H9 (cell line): ENCODE results near the gene TESK2. TPM values are rescaled to one million over a fixed set of nuclear protein-coding genes. Genes with fewer than 3 reads are reported as not detected.

ENCODE experiments used
- DNase-seq: peaks from one replicate; pipeline ENCODE4 v3.0.0-alpha.2; 2017
- H2AFZ ChIP-seq: one replicate; pipeline ENCODE4 v1.6.1; 2013; ENCODE audit warnings: mild to moderate bottlenecking, low read length, control low read depth, moderate library complexity
- H2AK5ac ChIP-seq: 2 replicates; pipeline ENCODE4 v1.6.1; 2013; ENCODE audit warnings: low read length, control low read depth, mixed read lengths; ENCODE audit not compliant: insufficient read length
- H2BK120ac ChIP-seq: one replicate; pipeline ENCODE4 v1.6.1; 2013; ENCODE audit warnings: low read depth, mild to moderate bottlenecking, low read length, control low read depth, inconsistent platforms; ENCODE audit not compliant: poor library complexity, severe bottlenecking
- H2BK12ac ChIP-seq: 2 replicates; pipeline ENCODE4 v1.6.1; 2013; ENCODE audit warnings: low read length, control low read depth, mixed read lengths, low read depth; ENCODE audit not compliant: insufficient read length
- H2BK15ac ChIP-seq: 2 replicates; pipeline ENCODE4 v1.6.1; 2013; ENCODE audit warnings: low read depth, low read length, control low read depth
- H2BK20ac ChIP-seq: one replicate; pipeline ENCODE4 v1.6.1; 2013; ENCODE audit warnings: low read depth, mild to moderate bottlenecking, low read length, control low read depth, inconsistent platforms; ENCODE audit not compliant: poor library complexity, severe bottlenecking
- H2BK5ac ChIP-seq: 2 replicates; pipeline ENCODE4 v1.6.1; 2013; ENCODE audit warnings: low read length, control low read depth, mixed read lengths; ENCODE audit not compliant: insufficient read length
- H3K14ac ChIP-seq: 2 replicates; pipeline ENCODE4 v1.6.1; 2013; ENCODE audit warnings: low read length, control low read depth; ENCODE audit not compliant: insufficient read depth
- H3K18ac ChIP-seq: 2 replicates; pipeline ENCODE4 v1.6.1; 2013; ENCODE audit warnings: low read depth, mild to moderate bottlenecking, mixed read lengths, low read length, control low read depth; ENCODE audit not compliant: insufficient read length
- H3K23ac ChIP-seq: 2 replicates; pipeline ENCODE4 v1.6.1; 2013; ENCODE audit warnings: low read length, control low read depth, mixed read lengths, low read depth; ENCODE audit not compliant: insufficient read length
- H3K23me2 ChIP-seq: 2 replicates; pipeline ENCODE4 v1.6.1; 2013; ENCODE audit warnings: low read depth, mild to moderate bottlenecking, mixed read lengths, low read length, control low read depth; ENCODE audit not compliant: insufficient read length, poor library complexity, severe bottlenecking
- H3K27ac ChIP-seq: 2 replicates; pipeline ENCODE4 v1.5.1; 2013; ENCODE audit warnings: low read length, control low read depth, mixed read lengths, low read depth; ENCODE audit not compliant: insufficient read length
- H3K27me3 ChIP-seq: 2 replicates; pipeline ENCODE4 v1.6.1; 2013; ENCODE audit warnings: low read length, control low read depth, inconsistent platforms; ENCODE audit not compliant: insufficient read depth
- H3K4ac ChIP-seq: 2 replicates; pipeline ENCODE4 v1.6.1; 2013; ENCODE audit warnings: low read depth, mild to moderate bottlenecking, control low read depth, inconsistent platforms, low read length, moderate library complexity
- H3K4me1 ChIP-seq: 2 replicates; pipeline ENCODE4 v1.6.1; 2013; ENCODE audit warnings: low read length, control low read depth, inconsistent platforms; ENCODE audit not compliant: insufficient read depth
- H3K4me2 ChIP-seq: 2 replicates; pipeline ENCODE4 v1.6.1; 2013; ENCODE audit warnings: low read length, control low read depth, mixed read lengths; ENCODE audit not compliant: insufficient read length, insufficient read depth
- H3K56ac ChIP-seq: 2 replicates; pipeline ENCODE4 v1.6.1; 2013; ENCODE audit warnings: low read depth, mild to moderate bottlenecking, mixed read lengths, low read length, control low read depth; ENCODE audit not compliant: insufficient read length
- H3K79me1 ChIP-seq: 2 replicates; pipeline ENCODE4 v1.6.1; 2013; ENCODE audit warnings: low read depth, mild to moderate bottlenecking, moderate library complexity, low read length, control low read depth, inconsistent platforms; ENCODE audit not compliant: insufficient read depth, poor library complexity, severe bottlenecking
- H3K79me2 ChIP-seq: 2 replicates; pipeline ENCODE4 v1.6.1; 2013; ENCODE audit warnings: low read length, control low read depth, inconsistent platforms; ENCODE audit not compliant: insufficient read depth
- H3K9ac ChIP-seq: 2 replicates; pipeline ENCODE4 v1.6.1; 2013; ENCODE audit warnings: low read length, control low read depth, mixed read lengths; ENCODE audit not compliant: insufficient read length; ENCODE audit errors: extremely low read depth
- H3K9me3 ChIP-seq: one replicate; pipeline ENCODE4 v1.6.1; 2013; ENCODE audit warnings: low read depth, low read length, inconsistent platforms; ENCODE audit not compliant: control insufficient read depth
- H3T11ph ChIP-seq: one replicate; pipeline ENCODE4 v1.6.1; 2013; ENCODE audit warnings: mild to moderate bottlenecking, low read length, control low read depth, inconsistent platforms
- H4K20me1 ChIP-seq: one replicate; pipeline ENCODE4 v1.6.1; 2013; ENCODE audit not compliant: control insufficient read depth, insufficient read length, insufficient read depth
- H4K5ac ChIP-seq: 2 replicates; pipeline ENCODE4 v1.6.1; 2013; ENCODE audit warnings: low read depth, mild to moderate bottlenecking, mixed read lengths, low read length, control low read depth; ENCODE audit not compliant: insufficient read length
- H4K8ac ChIP-seq: replicated peaks from 2 replicates; pipeline ENCODE4 v1.6.1; 2013; ENCODE audit warnings: low read length, control low read depth, mixed read lengths, low read depth; ENCODE audit not compliant: insufficient read length
- H4K91ac ChIP-seq: 2 replicates; pipeline ENCODE4 v1.6.1; 2013; ENCODE audit warnings: low read depth, mild to moderate bottlenecking, moderate library complexity, mixed read lengths, low read length, control low read depth; ENCODE audit not compliant: insufficient read length
- H3K27ac Mint-ChIP-seq, 3 experiments: 2 replicates in 2 of 3; 3 replicates in 1 of 3; pipeline ENCODE4 v1.8.0; 2020 to 2021; ENCODE audit warnings: mixed read lengths in 3 of 3, mild to moderate bottlenecking in 1 of 3, moderate library complexity in 1 of 3
- H3K27me3 Mint-ChIP-seq: 2 replicates; pipeline ENCODE4 v1.8.0; 2021; ENCODE audit warnings: low read depth, mild to moderate bottlenecking, moderate library complexity, mixed read lengths
- H3K36me3 Mint-ChIP-seq, 3 experiments: 2 replicates in 2 of 3; 3 replicates in 1 of 3; pipeline ENCODE4 v1.8.0; 2020 to 2021; ENCODE audit warnings: low read depth in 3 of 3, mixed read lengths in 3 of 3; ENCODE audit not compliant: insufficient read depth in 1 of 3
- H3K4me1 Mint-ChIP-seq, 2 experiments: 2 replicates each; pipeline ENCODE4 v1.8.0; 2020; ENCODE audit warnings: mixed read lengths in 2 of 2
- H3K4me3 Mint-ChIP-seq, 2 experiments: 2 replicates in 1 of 2; 3 replicates in 1 of 2; pipeline ENCODE4 v1.8.0; 2020 to 2021; ENCODE audit warnings: mild to moderate bottlenecking in 2 of 2, mixed read lengths in 2 of 2, moderate library complexity in 1 of 2
- H3K9me3 Mint-ChIP-seq, 2 experiments: 2 replicates in 1 of 2; 3 replicates in 1 of 2; pipeline ENCODE4 v1.8.0; 2020; ENCODE audit warnings: mild to moderate bottlenecking in 2 of 2, mixed read lengths in 2 of 2, moderate library complexity in 1 of 2
- CTCF ChIP-seq: fragments of 200-600 bp; sonication (generic); conservative IDR thresholded peaks from 3 replicates; pipeline ENCODE4 v1.8.0; 2021; ENCODE audit warnings: antibody characterized with exemption, mild to moderate bottlenecking
- WGBS: extraction: QIAGEN DNeasy Blood & Tissue Kit; methylation state at CpG from one replicate; pipeline ENCODE4 v1.1.7; 2013; ENCODE audit warnings: missing lambda C conversion rate, low lambda C conversion rate, mixed read lengths; ENCODE audit not compliant: insufficient read length; ENCODE audit errors: extremely low coverage; 5-methylcytosine and 5-hydroxymethylcytosine counted together
- total RNA-seq: library from RNA; stranded (reverse); gene quantifications from 2 replicates; pipeline ENCODE4 v1.2.1, GENCODE V29; 2021

Gene TESK2
- total RNA-seq, 1 experiment from 2014 or later, result 7.2 TPM

- Mint-ChIP-seq H3K27me3 (no peaks in the 10 kb centered on the region), H3K27ac (peak within 1 kb of the TSS; percentile 99 to 100 (median 100)), H3K36me3 (peaks cover 26 to 49% (median 45%) of the 10 kb centered on the region in 3 experiments), H3K4me3 (peak within 1 kb of the TSS; percentile 99 to 100), H3K9me3 (0 out of 5 replicates have a peak, but pooled peaks cover 0 to 4% of the 10 kb centered on the region in 2 experiments), H3K4me1 (peaks cover 21 to 36% of the 10 kb centered on the region in 2 experiments)
- no peak within 1 kb of the TSS for H4K5ac ChIP-seq
- H2BK15ac ChIP-seq, result no peak within 1 kb of the TSS
- H2BK12ac ChIP-seq, result no peak within 1 kb of the TSS
- H3K23me2 ChIP-seq, result no peaks in the 10 kb centered on the region
- no peak within 1 kb of the TSS for H4K8ac ChIP-seq
- no peaks in the 10 kb centered on the region for H4K20me1 ChIP-seq
- TF ChIP-seq CTCF, result no peak
- H3K4ac ChIP-seq, result no peak within 1 kb of the TSS; the same call in 1 of the 2 replicates
- H4K91ac ChIP-seq, result no peak within 1 kb of the TSS
- H2AFZ ChIP-seq, result no peak within 1 kb of the TSS
- H3T11ph ChIP-seq, result no peak within 1 kb of the TSS
- H3K27ac ChIP-seq, result peak within 1 kb of the TSS; percentile 68
- no peaks in the 10 kb centered on the region for H3K9me3 ChIP-seq
- no peak within 1 kb of the TSS for H2BK120ac ChIP-seq
- H3K18ac ChIP-seq, result peak within 1 kb of the TSS; percentile 90
- peak within 1 kb of the TSS; percentile 81 for H3K4me2 ChIP-seq
- H2AK5ac ChIP-seq, result no peak within 1 kb of the TSS
- H2BK5ac ChIP-seq, result peak within 1 kb of the TSS; percentile 24
- H3K4me1 ChIP-seq, result peaks cover 5% of the 10 kb centered on the region; the same call in 1 of the 2 replicates
- no peak within 1 kb of the TSS for H2BK20ac ChIP-seq
- H3K79me1 ChIP-seq, result no peaks in the 10 kb centered on the region
- peaks cover 8% of the 10 kb centered on the region; the same call in 1 of the 2 replicates for H3K79me2 ChIP-seq
- H3K14ac ChIP-seq, result peak within 1 kb of the TSS; percentile 86
- peak within 1 kb of the TSS; percentile 98 for H3K9ac ChIP-seq
- no CpG with 5 or more reads among the region's 70 CpGs for WGBS
- peak; percentile 98 for DNase-seq
- H3K56ac ChIP-seq, result peak within 1 kb of the TSS; percentile 28
- H3K27me3 ChIP-seq, result no peaks in the 10 kb centered on the region
- H3K23ac ChIP-seq, result no peak within 1 kb of the TSS
Observed at GRCh38 chr1:45339789-45340558, 151.0 kb downstream of the TESK2 start, which contains the start of the genes MUTYH and TOE1. MUTYH (minus strand) TSS chr1:45340440; CDS start chr1:45334505, 5,935 bp downstream. TOE1 (plus strand) TSS chr1:45340170; CDS start chr1:45340253, 83 bp downstream.
